Ovary (tissue), 3 donors: Measurements from ENCODE around the gene PNN.

Experiments
- EP300 ChIP-seq: sonication (generic); formaldehyde crosslinking; IDR thresholded peaks from one replicate; pipeline ENCODE4 v1.6.1; 2017; ENCODE audit warnings: antibody characterized with exemption
- TF ChIP-seq, protein P1 (sequence below), 3 donors: fragments of 450-650 bp in 2 of 3; fragments of 200-600 bp in 1 of 3; IDR thresholded peaks; one replicate each; pipeline versions ENCODE4 v1.5.1 to v1.8.0; 2016 to 2022; ENCODE audit warnings: antibody characterized with exemption in 3 of 3, mild to moderate bottlenecking in 1 of 3
- donor health status: DM: no; HTN: no; CAD: no.

DNA sequence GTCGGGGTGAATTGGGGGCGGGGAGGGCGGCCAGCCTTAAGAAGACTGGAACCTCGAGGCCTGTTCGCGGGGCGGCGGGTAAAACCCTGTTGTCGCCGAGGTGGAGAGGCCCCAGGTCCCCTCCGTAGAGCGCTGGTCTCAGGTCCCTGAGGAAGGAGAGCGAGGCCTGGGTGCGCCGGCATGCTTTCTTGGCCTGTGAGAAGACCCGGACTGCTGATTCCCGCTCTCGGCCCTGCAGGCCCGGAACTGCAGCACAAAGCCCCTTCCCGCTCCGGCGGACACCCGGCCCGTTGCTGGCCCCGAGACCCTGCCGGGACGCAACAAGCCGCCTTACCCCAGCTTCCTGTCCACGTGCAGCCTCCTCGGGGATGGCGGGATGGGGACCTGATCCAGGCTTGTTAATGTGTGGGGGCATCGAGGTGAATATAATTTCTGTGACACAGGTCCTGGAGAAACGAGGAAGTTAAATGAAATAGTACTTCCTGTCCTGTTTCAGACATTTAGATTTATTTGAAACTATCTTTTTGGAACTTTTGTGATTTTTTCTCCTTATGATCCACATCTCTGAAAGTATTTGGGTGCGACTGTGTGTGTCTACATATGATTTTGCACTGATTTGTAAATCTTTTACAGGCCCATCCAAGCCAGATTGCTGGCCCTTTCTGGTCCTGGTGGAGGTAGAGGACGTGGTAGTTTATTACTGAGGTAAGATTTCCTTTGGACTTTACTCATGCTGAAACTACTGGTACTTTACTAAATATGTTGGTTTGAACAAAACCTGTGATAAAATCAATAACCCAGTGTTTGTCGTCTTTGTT lies 600 bp downstream of the PNN start:
- TF ChIP-seq, protein P1, sequence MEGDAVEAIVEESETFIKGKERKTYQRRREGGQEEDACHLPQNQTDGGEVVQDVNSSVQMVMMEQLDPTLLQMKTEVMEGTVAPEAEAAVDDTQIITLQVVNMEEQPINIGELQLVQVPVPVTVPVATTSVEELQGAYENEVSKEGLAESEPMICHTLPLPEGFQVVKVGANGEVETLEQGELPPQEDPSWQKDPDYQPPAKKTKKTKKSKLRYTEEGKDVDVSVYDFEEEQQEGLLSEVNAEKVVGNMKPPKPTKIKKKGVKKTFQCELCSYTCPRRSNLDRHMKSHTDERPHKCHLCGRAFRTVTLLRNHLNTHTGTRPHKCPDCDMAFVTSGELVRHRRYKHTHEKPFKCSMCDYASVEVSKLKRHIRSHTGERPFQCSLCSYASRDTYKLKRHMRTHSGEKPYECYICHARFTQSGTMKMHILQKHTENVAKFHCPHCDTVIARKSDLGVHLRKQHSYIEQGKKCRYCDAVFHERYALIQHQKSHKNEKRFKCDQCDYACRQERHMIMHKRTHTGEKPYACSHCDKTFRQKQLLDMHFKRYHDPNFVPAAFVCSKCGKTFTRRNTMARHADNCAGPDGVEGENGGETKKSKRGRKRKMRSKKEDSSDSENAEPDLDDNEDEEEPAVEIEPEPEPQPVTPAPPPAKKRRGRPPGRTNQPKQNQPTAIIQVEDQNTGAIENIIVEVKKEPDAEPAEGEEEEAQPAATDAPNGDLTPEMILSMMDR (IDR thresholded peaks at IDR 0.05), result no peak
- no peak for TF ChIP-seq EP300
